B cell (primary cell): ENCODE data around the gene ST6GALNAC5. TPM values are rescaled to one million over a fixed set of nuclear protein-coding genes. Genes with fewer than 3 reads are reported as not detected.

Source experiments
- ATAC-seq: fragments of 200-7000 bp; cut with Tn5 transposase; one replicate; pipeline ENCODE4 v1.10.0; 2021; ENCODE audit warnings: low read depth, mild to moderate bottlenecking, moderate number of reproducible peaks, moderate library complexity
- CTCF ChIA-PET: fragments of 350-600 bp; sonication (Branson Sonifier 250); formaldehyde crosslinking; loops from one replicate; lab custom pipeline; 2021; ENCODE audit warnings: antibody characterized with exemption, inconsistent platforms; lab: Charles Lee
- POLR2A ChIA-PET: fragments of 350-600 bp; sonication (Branson Sonifier 250); formaldehyde crosslinking; loops from one replicate; lab custom pipeline; 2021; ENCODE audit warnings: antibody characterized with exemption; lab: Charles Lee
- DNase-seq: peaks from one replicate; pipeline ENCODE4 v3.0.0; 2013
- H2AFZ ChIP-seq: 2 replicates; pipeline ENCODE4 v1.6.1; 2012; ENCODE audit warnings: mild to moderate bottlenecking, low read depth, low read length; ENCODE audit not compliant: insufficient read depth, poor library complexity, severe bottlenecking
- H3K27ac ChIP-seq, 2 donors: 1 replicate in 1 of 2; 2 replicates in 1 of 2; pipeline ENCODE4 v1.5.1; 2012 to 2013; ENCODE audit warnings: low read length in 2 of 2, mild to moderate bottlenecking in 2 of 2, moderate library complexity in 1 of 2
- H3K27me3 ChIP-seq, 4 experiments: fragments of 200-600 bp in 1 of 4; sonication (generic) in 1 of 4; replicated peaks in 1 of 4; 1 replicate in 2 of 4; 2 replicates in 2 of 4; pipeline versions ENCODE4 v1.6.1 to v1.7.0; 2013 to 2016; ENCODE audit warnings: low read length in 3 of 4, mild to moderate bottlenecking in 2 of 4, mixed read lengths in 1 of 4, moderate library complexity in 1 of 4; ENCODE audit not compliant: insufficient read depth in 4 of 4, control insufficient read depth in 3 of 4; ENCODE audit errors: control extremely low read depth in 1 of 4
- H3K36me3 ChIP-seq, 2 experiments: replicated peaks in 1 of 2; 1 replicate in 1 of 2; 2 replicates in 1 of 2; pipeline versions ENCODE4 v1.6.1 to v1.7.1; 2013; ENCODE audit warnings: low read length in 1 of 2; ENCODE audit not compliant: insufficient read depth in 2 of 2, control insufficient read depth in 1 of 2; ENCODE audit errors: control extremely low read depth in 1 of 2, extremely low read depth in 1 of 2
- H3K4me1 ChIP-seq, 2 donors: fragments of 200-600 bp in 1 of 2; sonication (generic) in 1 of 2; 1 replicate in 1 of 2; 2 replicates in 1 of 2; pipeline versions ENCODE4 v1.5.1 to v1.6.1; 2013 to 2017; ENCODE audit warnings: low read length in 2 of 2; ENCODE audit not compliant: control insufficient read depth in 2 of 2, insufficient read depth in 2 of 2
- H3K4me2 ChIP-seq: replicated peaks from 2 replicates; pipeline ENCODE3; 2012; ENCODE audit warnings: mild to moderate bottlenecking, low read depth, low read length; ENCODE audit not compliant: poor library complexity, severe bottlenecking
- H3K4me3 ChIP-seq, 5 experiments: fragments of 200-600 bp in 1 of 5; sonication (generic) in 1 of 5; 1 replicate in 3 of 5; 2 replicates in 2 of 5; pipeline versions ENCODE4 v1.5.1 to v1.7.0; 2011 to 2016; ENCODE audit warnings: low read length in 4 of 5, mild to moderate bottlenecking in 4 of 5, low read depth in 2 of 5, control low read depth in 1 of 5, moderate library complexity in 1 of 5; ENCODE audit not compliant: insufficient read depth in 1 of 5; ENCODE audit errors: control extremely low read depth in 1 of 5, extremely low read depth in 1 of 5
- H3K79me2 ChIP-seq: fragments of 200-600 bp; sonication (generic); one replicate; pipeline ENCODE4 v1.6.0; 2016; ENCODE audit warnings: low read length; ENCODE audit not compliant: control insufficient read depth, insufficient read depth
- H3K9ac ChIP-seq: fragments of 200-600 bp; sonication (generic); 2 replicates; pipeline ENCODE4 v1.6.1; 2017; ENCODE audit warnings: mild to moderate bottlenecking, low read length, moderate library complexity
- H3K9me3 ChIP-seq, 3 donors: one replicate each; pipeline versions ENCODE4 v1.6.1 to v1.7.1; 2013; ENCODE audit warnings: low read length in 2 of 3; ENCODE audit not compliant: control insufficient read depth in 2 of 3, insufficient read depth in 1 of 3; ENCODE audit errors: control extremely low read depth in 1 of 3
- H4K20me1 ChIP-seq: 2 replicates; pipeline ENCODE4 v1.6.0; 2012; ENCODE audit warnings: mild to moderate bottlenecking, low read length; ENCODE audit not compliant: insufficient read depth, control insufficient read depth, poor library complexity, severe bottlenecking
- H3K27ac Mint-ChIP-seq: one replicate; pipeline ENCODE4 v1.8.0; 2021; ENCODE audit warnings: mixed read lengths
- H3K27me3 Mint-ChIP-seq: one replicate; pipeline ENCODE4 v1.8.0; 2021; ENCODE audit warnings: mixed read lengths
- H3K4me1 Mint-ChIP-seq: one replicate; pipeline ENCODE4 v1.8.0; 2021; ENCODE audit warnings: mixed read lengths
- H3K4me3 Mint-ChIP-seq: one replicate; pipeline ENCODE4 v1.8.0; 2021; ENCODE audit warnings: mixed read lengths
- H3K9me3 Mint-ChIP-seq: one replicate; pipeline ENCODE4 v1.8.0; 2022; ENCODE audit warnings: mixed read lengths; ENCODE audit not compliant: insufficient read depth
- EZH2 ChIP-seq: IDR thresholded peaks from 2 replicates; pipeline ENCODE4 v1.6.1; 2012; ENCODE audit warnings: borderline replicate concordance, low read depth, mild to moderate bottlenecking, moderate library complexity, low read length; ENCODE audit not compliant: insufficient read depth, poor library complexity, severe bottlenecking
- WGBS: methylation state at CpG from one replicate; pipeline ENCODE4 v1.1.5; 2013; ENCODE audit warnings: missing lambda C conversion rate; ENCODE audit not compliant: insufficient coverage; 5-methylcytosine and 5-hydroxymethylcytosine counted together
- intact Hi-C: fragments of 100-400 bp; cut with micrococcal nuclease; formaldehyde crosslinking; loops from one replicate; pipeline ENCODE4 v1.10.0; 2022
- polyA plus RNA-seq: library from polyadenylated mRNA; depleted of rRNA; stranded (reverse); fragments of >200 nt; gene quantifications from 2 replicates; pipeline ENCODE4 v1.2.3, GENCODE V29; 2012
- total RNA-seq, 2 donors: library from RNA; stranded (reverse); fragments of 120-200 nt in 1 of 2; gene quantifications; 1 replicate in 1 of 2; 2 replicates in 1 of 2; pipeline versions ENCODE4 v1.2.3 to v1.2.4, GENCODE V29; 2013 to 2022
- TF ChIP-seq, protein P1 (sequence below): fragments of 200-600 bp; IDR thresholded peaks from one replicate; pipeline ENCODE4 v1.8.0; 2022; ENCODE audit warnings: antibody characterized with exemption, mild to moderate bottlenecking

The ST6GALNAC5 gene
- total and polyA plus RNA-seq, 2 donors (not counting 1 experiment from before 2014, with no cell fraction given): not detected

DNA sequence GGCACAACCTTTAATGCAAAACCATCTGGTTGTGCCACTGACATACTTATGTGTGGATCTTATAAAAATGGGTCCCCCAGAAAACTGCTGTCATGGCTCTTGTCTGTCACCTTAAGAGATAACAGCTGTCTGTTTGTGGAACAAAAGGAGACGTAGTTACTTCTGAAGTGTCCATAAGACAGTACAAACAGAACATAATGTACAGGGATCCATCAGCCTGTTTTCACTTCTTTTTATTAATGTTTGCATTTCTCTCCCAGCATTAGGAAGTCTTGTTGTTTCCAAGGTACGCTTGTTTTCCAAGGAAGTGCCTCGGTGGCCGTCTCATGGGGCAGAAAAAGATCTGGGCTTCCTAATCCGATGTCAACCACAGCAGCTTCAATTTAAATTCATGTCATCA is 11.2 kb upstream of the ST6GALNAC5 start:
- H4K20me1 ChIP-seq: no peaks in the 10 kb centered on the region
- Mint-ChIP-seq H3K4me1 (no peaks in the 10 kb centered on the region), H3K27ac (no peak overlapping the region), H3K27me3 (peaks cover 5% of the 10 kb centered on the region), H3K4me3 (no peak overlapping the region), H3K9me3 (peaks cover 4% of the 10 kb centered on the region)
- ChIA-PET POLR2A (no interaction called here), CTCF (no interaction called here)
- ATAC-seq: no peak
- H2AFZ ChIP-seq: no peak overlapping the region
- H3K36me3 ChIP-seq: no peaks in the 10 kb centered on the region
- H3K4me1 ChIP-seq: no peaks in the 10 kb centered on the region
- no peaks in the 10 kb centered on the region for H3K9me3 ChIP-seq
- no peak overlapping the region for H3K4me3 ChIP-seq
- no peak for DNase-seq
- H3K4me2 ChIP-seq: no peak overlapping the region
- no peak overlapping the region for H3K9ac ChIP-seq
- intact Hi-C loops: no loop called here
- peaks cover 0 to 2% (median 0%) of the 10 kb centered on the region in 4 experiments for H3K27me3 ChIP-seq
- H3K79me2 ChIP-seq: no peaks in the 10 kb centered on the region
- WGBS: 88% methylated on average over 3 of the region's 5 CpGs
- H3K27ac ChIP-seq: no peak overlapping the region
- TF ChIP-seq EZH2: no peak
- TF ChIP-seq, protein P1, sequence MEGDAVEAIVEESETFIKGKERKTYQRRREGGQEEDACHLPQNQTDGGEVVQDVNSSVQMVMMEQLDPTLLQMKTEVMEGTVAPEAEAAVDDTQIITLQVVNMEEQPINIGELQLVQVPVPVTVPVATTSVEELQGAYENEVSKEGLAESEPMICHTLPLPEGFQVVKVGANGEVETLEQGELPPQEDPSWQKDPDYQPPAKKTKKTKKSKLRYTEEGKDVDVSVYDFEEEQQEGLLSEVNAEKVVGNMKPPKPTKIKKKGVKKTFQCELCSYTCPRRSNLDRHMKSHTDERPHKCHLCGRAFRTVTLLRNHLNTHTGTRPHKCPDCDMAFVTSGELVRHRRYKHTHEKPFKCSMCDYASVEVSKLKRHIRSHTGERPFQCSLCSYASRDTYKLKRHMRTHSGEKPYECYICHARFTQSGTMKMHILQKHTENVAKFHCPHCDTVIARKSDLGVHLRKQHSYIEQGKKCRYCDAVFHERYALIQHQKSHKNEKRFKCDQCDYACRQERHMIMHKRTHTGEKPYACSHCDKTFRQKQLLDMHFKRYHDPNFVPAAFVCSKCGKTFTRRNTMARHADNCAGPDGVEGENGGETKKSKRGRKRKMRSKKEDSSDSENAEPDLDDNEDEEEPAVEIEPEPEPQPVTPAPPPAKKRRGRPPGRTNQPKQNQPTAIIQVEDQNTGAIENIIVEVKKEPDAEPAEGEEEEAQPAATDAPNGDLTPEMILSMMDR: no peak

DNA sequence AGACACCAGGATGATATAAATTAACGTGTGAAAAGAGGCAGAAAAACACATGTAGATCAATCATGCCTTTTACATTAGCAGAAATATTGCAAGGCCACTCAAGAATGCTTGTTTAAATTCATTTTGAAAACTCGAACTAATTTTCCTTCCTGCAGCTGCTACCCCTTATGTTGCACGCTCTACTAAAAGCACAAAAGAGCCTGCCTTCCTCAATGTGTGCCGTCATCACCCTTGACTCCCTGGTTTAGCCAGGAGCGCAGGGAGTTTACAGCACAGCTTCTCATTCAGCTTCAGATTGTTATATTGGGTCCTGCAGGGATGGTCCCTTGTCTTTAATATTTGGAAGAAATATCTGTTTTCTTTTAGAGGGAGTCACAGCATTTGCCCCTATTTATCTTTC is 10.1 kb upstream of the ST6GALNAC5 start:
- Histone ChIP-seq H3K9me3 (no peaks in the 10 kb centered on the region), H3K4me3 (no peak overlapping the region), H3K36me3 (no peaks in the 10 kb centered on the region), H3K4me1 (no peaks in the 10 kb centered on the region), H3K9ac (no peak overlapping the region), H2AFZ (no peak overlapping the region), H3K4me2 (no peak overlapping the region), H3K27me3 (peaks cover 0 to 2% (median 0%) of the 10 kb centered on the region in 4 experiments), H4K20me1 (no peaks in the 10 kb centered on the region), H3K27ac (no peak overlapping the region), H3K79me2 (no peaks in the 10 kb centered on the region)
- Mint-ChIP-seq H3K27ac (no peak overlapping the region), H3K4me3 (no peak overlapping the region), H3K4me1 (no peaks in the 10 kb centered on the region), H3K9me3 (peaks cover 4% of the 10 kb centered on the region), H3K27me3 (peaks cover 5% of the 10 kb centered on the region)
- intact Hi-C loops: no loop called here
- ChIA-PET CTCF (no interaction called here), POLR2A (no interaction called here)
- DNase-seq: no peak
- ATAC-seq: no peak
- WGBS: 84% methylated on average over 3 of the region's 5 CpGs
- TF ChIP-seq EZH2: no peak
- TF ChIP-seq, protein P1: no peak
